ENCODE data around the gene KRTAP22-2. TPM values are rescaled to one million over a fixed set of nuclear protein-coding genes. Genes with fewer than 3 reads are reported as not detected.

The KRTAP22-2 gene
- total and polyA plus RNA-seq, 2 of the 8 experiments (the other 6 are each of a cell fraction or from before 2014, with no cell fraction given): not detected

DNA sequence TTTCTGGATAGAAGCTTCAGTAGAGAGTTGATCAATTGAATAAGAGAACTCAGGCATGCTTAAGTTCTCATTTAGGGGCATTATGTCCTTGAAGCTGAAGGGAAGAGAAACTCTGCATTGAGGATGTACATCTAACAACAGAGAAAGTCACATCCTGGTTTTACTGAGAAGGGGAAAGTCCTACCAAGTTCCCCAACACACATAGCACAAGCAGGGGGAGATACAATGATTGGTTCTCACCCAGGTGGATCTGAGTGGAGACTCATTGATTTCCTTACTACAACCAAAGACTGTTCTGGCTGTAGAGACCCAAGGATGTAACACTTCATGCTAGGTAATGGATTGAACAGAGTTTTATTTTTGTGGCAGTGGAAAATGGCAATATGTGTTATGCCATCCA, 25.0 kb upstream of the KRTAP22-2 start (continued):
- TF ChIP-seq, protein P1, sequence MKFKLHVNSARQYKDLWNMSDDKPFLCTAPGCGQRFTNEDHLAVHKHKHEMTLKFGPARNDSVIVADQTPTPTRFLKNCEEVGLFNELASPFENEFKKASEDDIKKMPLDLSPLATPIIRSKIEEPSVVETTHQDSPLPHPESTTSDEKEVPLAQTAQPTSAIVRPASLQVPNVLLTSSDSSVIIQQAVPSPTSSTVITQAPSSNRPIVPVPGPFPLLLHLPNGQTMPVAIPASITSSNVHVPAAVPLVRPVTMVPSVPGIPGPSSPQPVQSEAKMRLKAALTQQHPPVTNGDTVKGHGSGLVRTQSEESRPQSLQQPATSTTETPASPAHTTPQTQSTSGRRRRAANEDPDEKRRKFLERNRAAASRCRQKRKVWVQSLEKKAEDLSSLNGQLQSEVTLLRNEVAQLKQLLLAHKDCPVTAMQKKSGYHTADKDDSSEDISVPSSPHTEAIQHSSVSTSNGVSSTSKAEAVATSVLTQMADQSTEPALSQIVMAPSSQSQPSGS (IDR thresholded peaks at IDR 0.05; ENCODE audit: low read length): no peak
- TF ChIP-seq RNF2 (IDR thresholded peaks at IDR 0.05; ENCODE audit: borderline replicate concordance, low read depth, low read length, missing control alignments, poor library complexity, severe bottlenecking) (no peak), SP1 (IDR thresholded peaks at IDR 0.05; ENCODE audit: low read depth, low read length) (no peak), POU5F1 (IDR thresholded peaks at IDR 0.05; ENCODE audit: low read depth, low read length) (no peak), TAF1 (IDR thresholded peaks at IDR 0.05; ENCODE audit: low read depth, low read length) (no peak), RXRA (IDR thresholded peaks at IDR 0.05; ENCODE audit: insufficient read depth, low read depth, low read length) (no peak), YY1 (IDR thresholded peaks at IDR 0.05; ENCODE audit: low read depth, low read length) (no peak), ASH2L (IDR thresholded peaks at IDR 0.05; ENCODE audit: low read length) (no peak), MAFK (IDR thresholded peaks at IDR 0.05; ENCODE audit: low read depth, low read length) (no peak)
- TF ChIP-seq, protein P2, sequence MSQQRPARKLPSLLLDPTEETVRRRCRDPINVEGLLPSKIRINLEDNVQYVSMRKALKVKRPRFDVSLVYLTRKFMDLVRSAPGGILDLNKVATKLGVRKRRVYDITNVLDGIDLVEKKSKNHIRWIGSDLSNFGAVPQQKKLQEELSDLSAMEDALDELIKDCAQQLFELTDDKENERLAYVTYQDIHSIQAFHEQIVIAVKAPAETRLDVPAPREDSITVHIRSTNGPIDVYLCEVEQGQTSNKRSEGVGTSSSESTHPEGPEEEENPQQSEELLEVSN (IDR thresholded peaks at IDR 0.05): no peak
